SK-N-SH (cell line): ENCODE data around the gene JCHAIN. TPM values are rescaled to one million over a fixed set of nuclear protein-coding genes. Genes with fewer than 3 reads are reported as not detected.

Source experiments
- CTCF ChIA-PET: fragments of 300-600, 350-600 bp; formaldehyde crosslinking; extraction: SDS; loops from one replicate; lab custom pipeline; 2021; lab: Yijun Ruan, JAX
- POLR2A ChIA-PET: fragments of 350-600 bp; sonication (Branson Sonifier 250); formaldehyde crosslinking; extraction: SDS; loops from one replicate; lab custom pipeline; 2020; ENCODE audit warnings: antibody characterized with exemption, inconsistent platforms; lab: Yijun Ruan, JAX
- DNase-seq: peaks from one replicate; pipeline ENCODE4 v3.0.0; 2012
- H2AFZ ChIP-seq: fragments of 200-600 bp; sonication (generic); 2 replicates; pipeline ENCODE4 v1.8.1; 2016; ENCODE audit warnings: antibody characterized with exemption, mild to moderate bottlenecking, low read depth
- H3F3A ChIP-seq: fragments of 200-600 bp; sonication (generic); replicated peaks from 2 replicates; pipeline ENCODE3; 2016; ENCODE audit warnings: antibody characterized with exemption, mild to moderate bottlenecking; ENCODE audit not compliant: insufficient read depth
- H3K27ac ChIP-seq, 2 experiments: fragments of 200-500 bp in 1 of 2; fragments of 200-600 bp in 1 of 2; sonication (Bioruptor generic) in 1 of 2; sonication (generic), shearing (Covaris generic) in 1 of 2; 2 replicates each; pipeline versions ENCODE4 v1.5.1 to v1.6.1; 2014 to 2016; ENCODE audit warnings: low read depth in 2 of 2, inconsistent platforms in 1 of 2, low read length in 1 of 2, mild to moderate bottlenecking in 1 of 2, mixed read lengths in 1 of 2
- H3K27me3 ChIP-seq: fragments of 200-600 bp; sonication (generic), shearing (Covaris generic); 2 replicates; pipeline ENCODE4 v1.6.1; 2016; ENCODE audit warnings: mixed run types; ENCODE audit not compliant: insufficient read depth
- H3K36me3 ChIP-seq, 2 experiments: fragments of 200-500 bp in 1 of 2; fragments of 200-600 bp in 1 of 2; sonication (Bioruptor generic) in 1 of 2; sonication (generic) in 1 of 2; replicated peaks in 1 of 2; 2 replicates each; pipeline versions ENCODE3 to v1.5.1; 2014 to 2016; ENCODE audit warnings: low read length in 1 of 2, mild to moderate bottlenecking in 1 of 2; ENCODE audit not compliant: insufficient read depth in 2 of 2, control insufficient read depth in 1 of 2
- H3K4me1 ChIP-seq, 2 experiments: fragments of 200-500 bp in 1 of 2; fragments of 200-600 bp in 1 of 2; sonication (Bioruptor generic) in 1 of 2; sonication (generic), shearing (Covaris generic) in 1 of 2; 2 replicates each; pipeline versions ENCODE4 v1.5.1 to v1.6.1; 2014 to 2016; ENCODE audit warnings: low read depth in 1 of 2, low read length in 1 of 2, mixed run types in 1 of 2; ENCODE audit not compliant: insufficient read depth in 2 of 2, control insufficient read depth in 1 of 2
- H3K4me2 ChIP-seq: fragments of 200-600 bp; sonication (generic), shearing (Covaris generic); 2 replicates; pipeline ENCODE4 v1.6.1; 2017; ENCODE audit warnings: mixed run types
- H3K4me3 ChIP-seq, 2 experiments: fragments of 200-500 bp in 1 of 2; fragments of 200-600 bp in 1 of 2; sonication (Bioruptor generic) in 1 of 2; sonication (generic), shearing (Covaris generic) in 1 of 2; 2 replicates each; pipeline versions ENCODE4 v1.5.1 to v1.8.1; 2014 to 2016; ENCODE audit warnings: low read depth in 2 of 2, inconsistent platforms in 1 of 2, low read length in 1 of 2, mild to moderate bottlenecking in 1 of 2, mixed read lengths in 1 of 2, moderate library complexity in 1 of 2
- H3K79me2 ChIP-seq: fragments of 200-600 bp; sonication (generic); 2 replicates; pipeline ENCODE4 v1.8.1; 2017; ENCODE audit warnings: mild to moderate bottlenecking; ENCODE audit not compliant: insufficient read depth
- H3K9ac ChIP-seq: fragments of 200-600 bp; sonication (generic); 2 replicates; pipeline ENCODE4 v1.6.1; 2017; ENCODE audit warnings: mixed run types
- H3K9me2 ChIP-seq: fragments of 200-600 bp; sonication (generic); 2 replicates; pipeline ENCODE4 v1.6.1; 2017; ENCODE audit warnings: mixed run types
- H3K9me3 ChIP-seq: fragments of 200-600 bp; sonication (generic); 2 replicates; pipeline ENCODE4 v1.6.1; 2017; ENCODE audit warnings: mixed run types, mild to moderate bottlenecking, moderate library complexity
- H4K20me1 ChIP-seq: fragments of 200-600 bp; sonication (generic); 2 replicates; pipeline ENCODE4 v1.6.1; 2017; ENCODE audit warnings: mild to moderate bottlenecking, mixed run types; ENCODE audit not compliant: insufficient read depth
- CHD2 ChIP-seq: fragments of 150-350 bp; IDR thresholded peaks from 2 replicates; pipeline ENCODE4 v1.6.1; 2018; ENCODE audit warnings: low read length; ENCODE audit not compliant: partially characterized antibody
- ELF1 ChIP-seq: IDR thresholded peaks from 2 replicates; pipeline ENCODE4 v1.4.0; 2012
- EZH2phosphoT487 ChIP-seq: fragments of 200-600 bp; sonication (generic); IDR thresholded peaks from 2 replicates; pipeline ENCODE4 v1.6.1; 2017; ENCODE audit warnings: low read depth, mixed run types, mild to moderate bottlenecking, antibody characterized with exemption, moderate library complexity, borderline replicate concordance
- FOSL2 ChIP-seq: IDR thresholded peaks from 2 replicates; pipeline ENCODE4 v1.4.0; 2012; ENCODE audit warnings: low read depth, mild to moderate bottlenecking, moderate library complexity, borderline replicate concordance
- FOXJ3 ChIP-seq: sonication (generic); formaldehyde crosslinking; IDR thresholded peaks from 2 replicates; pipeline ENCODE4 v1.5.1; 2020; ENCODE audit warnings: mild to moderate bottlenecking, missing genetic modification reagents
- MEF2A ChIP-seq: IDR thresholded peaks from 2 replicates; pipeline ENCODE4 v1.4.0; 2012; ENCODE audit warnings: low read depth, borderline replicate concordance
- NRF1 ChIP-seq: IDR thresholded peaks from 2 replicates; pipeline ENCODE4 v1.6.1; 2012; ENCODE audit warnings: low read depth, mild to moderate bottlenecking, low read length
- POLR2AphosphoS5 ChIP-seq: IDR thresholded peaks from 2 replicates; pipeline ENCODE4 v1.6.1; 2012; ENCODE audit warnings: low read depth, low read length
- RAD21 ChIP-seq: IDR thresholded peaks from 2 replicates; pipeline ENCODE4 v1.6.1; 2012; ENCODE audit warnings: mild to moderate bottlenecking, low read length
- RFX5 ChIP-seq: IDR thresholded peaks from 2 replicates; pipeline ENCODE4 v1.6.1; 2012; ENCODE audit warnings: mild to moderate bottlenecking, improper control_type of control experiment, low read length
- SMC3 ChIP-seq: IDR thresholded peaks from 2 replicates; pipeline ENCODE4 v1.6.1; 2012; ENCODE audit warnings: low read depth, low read length, improper control_type of control experiment
- TCF12 ChIP-seq: IDR thresholded peaks from 2 replicates; pipeline ENCODE4 v1.4.0; 2012
- TEAD4 ChIP-seq: IDR thresholded peaks from 2 replicates; pipeline ENCODE4 v1.4.0; 2012; ENCODE audit warnings: mild to moderate bottlenecking, borderline replicate concordance; ENCODE audit not compliant: insufficient read depth
- WGBS: methylation state at CpG from one replicate; pipeline ENCODE4 v1.1.6; 2017; ENCODE audit warnings: low lambda C conversion rate; 5-methylcytosine and 5-hydroxymethylcytosine counted together
- polyA plus RNA-seq, 3 experiments: library from polyadenylated mRNA; depleted of rRNA; stranded (reverse); fragments of >200 nt; gene quantifications; 2 replicates each; pipeline ENCODE4 v1.2.3, GENCODE V29; 2012
- TF ChIP-seq, protein P1 (sequence below): IDR thresholded peaks from 2 replicates; pipeline ENCODE4 v1.4.0; 2012; ENCODE audit warnings: low read depth, borderline replicate concordance
- TF ChIP-seq, protein P2 (sequence below): IDR thresholded peaks from 2 replicates; pipeline ENCODE4 v1.6.1; 2012; ENCODE audit warnings: mild to moderate bottlenecking, low read depth, low read length, moderate library complexity
- TF ChIP-seq, protein P3 (sequence below): IDR thresholded peaks from 2 replicates; pipeline ENCODE4 v1.4.0; 2012; ENCODE audit warnings: low read depth, borderline replicate concordance

The JCHAIN gene
- polyA plus RNA-seq, 1 of the 3 experiments (the other 2 are of a cell fraction), result 1.1 TPM

DNA sequence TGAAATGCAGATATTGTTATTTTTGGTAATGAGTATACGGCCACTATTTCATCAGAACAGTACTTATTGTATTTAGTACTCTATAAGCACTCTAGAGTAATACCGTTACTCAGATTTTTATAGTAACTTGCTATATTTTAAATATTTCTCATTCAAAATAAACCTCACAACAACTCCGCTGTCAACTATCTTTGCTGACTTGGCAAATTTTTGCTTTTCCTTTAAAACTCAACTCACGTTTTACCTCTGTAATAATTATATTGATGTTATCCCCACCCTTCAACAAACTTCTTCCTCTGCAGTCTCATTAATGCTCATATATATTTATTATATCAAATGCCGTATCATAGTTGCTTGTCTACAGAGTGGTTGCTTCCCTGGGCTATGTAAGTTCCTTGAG lies 9.0 kb downstream of the JCHAIN start:
- Histone ChIP-seq H3F3A (no peaks in the 10 kb centered on the region), H2AFZ (no peak overlapping the region), H3K79me2 (no peaks in the 10 kb centered on the region), H3K9ac (no peak overlapping the region), H4K20me1 (no peaks in the 10 kb centered on the region), H3K9me3 (no peaks in the 10 kb centered on the region), H3K4me2 (no peak overlapping the region)
- ChIA-PET CTCF (interaction anchor here (1.3 kb wide), 1 partner anchor 30 kb away, joined by 3 read pairs; no protein-coding TSS in a partner anchor), POLR2A (no interaction called here)
- no peak for DNase-seq
- TF ChIP-seq FOSL2, result no peak
- TF ChIP-seq TCF12, result no peak
- TF ChIP-seq EZH2phosphoT487, result no peak
- TF ChIP-seq CHD2, result no peak
- TF ChIP-seq ELF1, result no peak
- TF ChIP-seq, protein P1, sequence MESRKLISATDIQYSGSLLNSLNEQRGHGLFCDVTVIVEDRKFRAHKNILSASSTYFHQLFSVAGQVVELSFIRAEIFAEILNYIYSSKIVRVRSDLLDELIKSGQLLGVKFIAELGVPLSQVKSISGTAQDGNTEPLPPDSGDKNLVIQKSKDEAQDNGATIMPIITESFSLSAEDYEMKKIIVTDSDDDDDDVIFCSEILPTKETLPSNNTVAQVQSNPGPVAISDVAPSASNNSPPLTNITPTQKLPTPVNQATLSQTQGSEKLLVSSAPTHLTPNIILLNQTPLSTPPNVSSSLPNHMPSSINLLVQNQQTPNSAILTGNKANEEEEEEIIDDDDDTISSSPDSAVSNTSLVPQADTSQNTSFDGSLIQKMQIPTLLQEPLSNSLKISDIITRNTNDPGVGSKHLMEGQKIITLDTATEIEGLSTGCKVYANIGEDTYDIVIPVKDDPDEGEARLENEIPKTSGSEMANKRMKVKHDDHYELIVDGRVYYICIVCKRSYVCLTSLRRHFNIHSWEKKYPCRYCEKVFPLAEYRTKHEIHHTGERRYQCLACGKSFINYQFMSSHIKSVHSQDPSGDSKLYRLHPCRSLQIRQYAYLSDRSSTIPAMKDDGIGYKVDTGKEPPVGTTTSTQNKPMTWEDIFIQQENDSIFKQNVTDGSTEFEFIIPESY, result no peak
- TF ChIP-seq, protein P2, sequence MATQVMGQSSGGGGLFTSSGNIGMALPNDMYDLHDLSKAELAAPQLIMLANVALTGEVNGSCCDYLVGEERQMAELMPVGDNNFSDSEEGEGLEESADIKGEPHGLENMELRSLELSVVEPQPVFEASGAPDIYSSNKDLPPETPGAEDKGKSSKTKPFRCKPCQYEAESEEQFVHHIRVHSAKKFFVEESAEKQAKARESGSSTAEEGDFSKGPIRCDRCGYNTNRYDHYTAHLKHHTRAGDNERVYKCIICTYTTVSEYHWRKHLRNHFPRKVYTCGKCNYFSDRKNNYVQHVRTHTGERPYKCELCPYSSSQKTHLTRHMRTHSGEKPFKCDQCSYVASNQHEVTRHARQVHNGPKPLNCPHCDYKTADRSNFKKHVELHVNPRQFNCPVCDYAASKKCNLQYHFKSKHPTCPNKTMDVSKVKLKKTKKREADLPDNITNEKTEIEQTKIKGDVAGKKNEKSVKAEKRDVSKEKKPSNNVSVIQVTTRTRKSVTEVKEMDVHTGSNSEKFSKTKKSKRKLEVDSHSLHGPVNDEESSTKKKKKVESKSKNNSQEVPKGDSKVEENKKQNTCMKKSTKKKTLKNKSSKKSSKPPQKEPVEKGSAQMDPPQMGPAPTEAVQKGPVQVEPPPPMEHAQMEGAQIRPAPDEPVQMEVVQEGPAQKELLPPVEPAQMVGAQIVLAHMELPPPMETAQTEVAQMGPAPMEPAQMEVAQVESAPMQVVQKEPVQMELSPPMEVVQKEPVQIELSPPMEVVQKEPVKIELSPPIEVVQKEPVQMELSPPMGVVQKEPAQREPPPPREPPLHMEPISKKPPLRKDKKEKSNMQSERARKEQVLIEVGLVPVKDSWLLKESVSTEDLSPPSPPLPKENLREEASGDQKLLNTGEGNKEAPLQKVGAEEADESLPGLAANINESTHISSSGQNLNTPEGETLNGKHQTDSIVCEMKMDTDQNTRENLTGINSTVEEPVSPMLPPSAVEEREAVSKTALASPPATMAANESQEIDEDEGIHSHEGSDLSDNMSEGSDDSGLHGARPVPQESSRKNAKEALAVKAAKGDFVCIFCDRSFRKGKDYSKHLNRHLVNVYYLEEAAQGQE, result no peak
- TF ChIP-seq TEAD4, result no peak
- no peak for TF ChIP-seq RFX5
- no peak for TF ChIP-seq FOXJ3 (CRISPR knock-in tag)
- no peak for TF ChIP-seq POLR2AphosphoS5
- TF ChIP-seq RAD21, result no peak
- no peak for TF ChIP-seq SMC3
- TF ChIP-seq NRF1, result no peak
- no peak for TF ChIP-seq MEF2A
- TF ChIP-seq, protein P3, sequence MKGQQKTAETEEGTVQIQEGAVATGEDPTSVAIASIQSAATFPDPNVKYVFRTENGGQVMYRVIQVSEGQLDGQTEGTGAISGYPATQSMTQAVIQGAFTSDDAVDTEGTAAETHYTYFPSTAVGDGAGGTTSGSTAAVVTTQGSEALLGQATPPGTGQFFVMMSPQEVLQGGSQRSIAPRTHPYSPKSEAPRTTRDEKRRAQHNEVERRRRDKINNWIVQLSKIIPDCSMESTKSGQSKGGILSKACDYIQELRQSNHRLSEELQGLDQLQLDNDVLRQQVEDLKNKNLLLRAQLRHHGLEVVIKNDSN, result no peak
- TF ChIP-seq, all 33 proteins: peak for 0
- H3K4me3 ChIP-seq, result no peak overlapping the region
- H3K4me1 ChIP-seq, result no peaks in the 10 kb centered on the region
- H3K36me3 ChIP-seq, result no peaks in the 10 kb centered on the region
- no peaks in the 10 kb centered on the region; the same call in 1 of the 2 replicates for H3K27me3 ChIP-seq
- 34% methylated on average over 5 of the region's 5 CpGs for WGBS
- no peaks in the 10 kb centered on the region for H3K9me2 ChIP-seq
- no peak overlapping the region for H3K27ac ChIP-seq
